ENCODE measurements around the gene PDE1C.
"Not testable (repeated sequence)": the region's sequence is repeated elsewhere in the genome, so short reads cannot be mapped to it uniquely, and the experiment has no call there.

PDE1C gene

DNA sequence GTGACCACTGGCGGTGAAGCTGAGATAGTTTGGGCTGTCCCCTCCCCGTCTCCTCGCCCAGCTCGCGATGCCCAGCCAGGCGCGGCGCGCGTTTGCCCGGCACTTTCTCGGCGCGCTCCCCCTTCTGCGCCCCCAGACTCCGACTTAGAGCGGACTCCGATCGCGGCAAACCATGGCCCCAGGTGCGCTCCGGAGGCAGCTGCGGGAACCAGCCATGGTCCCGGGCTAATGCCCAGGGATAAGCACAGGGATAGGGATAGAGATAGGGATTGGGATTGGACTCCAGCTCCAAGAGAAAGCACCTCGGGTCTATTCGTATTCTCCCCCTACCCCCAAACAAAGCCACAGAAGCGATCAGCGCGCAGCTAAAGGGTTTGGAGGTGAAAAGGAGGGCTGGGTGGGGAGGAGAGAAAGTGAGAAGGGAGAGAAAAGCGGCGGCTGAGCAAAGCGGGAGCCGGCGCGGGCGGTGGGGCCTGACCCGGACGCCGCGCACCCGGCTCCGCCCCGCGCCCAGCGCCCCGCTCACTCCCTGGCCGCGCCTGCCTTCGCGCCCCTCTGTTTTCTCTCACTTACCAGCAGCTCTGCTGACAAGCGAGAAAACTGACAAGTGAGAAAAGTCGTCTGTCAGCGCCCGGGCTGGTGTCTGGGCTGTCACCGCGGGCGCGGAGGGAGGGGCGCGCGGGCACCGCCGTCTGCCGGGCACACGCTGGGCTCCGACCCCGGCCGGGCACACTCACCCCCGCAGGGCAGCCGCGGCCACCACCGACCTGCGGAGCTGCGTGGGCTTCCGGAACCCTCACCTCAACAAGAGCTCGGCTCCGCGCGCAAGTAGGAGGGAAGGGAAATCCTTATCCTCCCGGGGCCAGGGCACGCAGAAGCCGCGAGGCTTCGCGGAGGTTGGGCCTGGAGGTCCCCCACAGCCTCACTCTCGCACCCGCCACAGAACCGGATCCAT, at the start of gene PDE1C:
PDE1C (minus strand) TSS at position 2 of the 955 bp plus-strand sequence.
- no peak for DNase-seq

DNA sequence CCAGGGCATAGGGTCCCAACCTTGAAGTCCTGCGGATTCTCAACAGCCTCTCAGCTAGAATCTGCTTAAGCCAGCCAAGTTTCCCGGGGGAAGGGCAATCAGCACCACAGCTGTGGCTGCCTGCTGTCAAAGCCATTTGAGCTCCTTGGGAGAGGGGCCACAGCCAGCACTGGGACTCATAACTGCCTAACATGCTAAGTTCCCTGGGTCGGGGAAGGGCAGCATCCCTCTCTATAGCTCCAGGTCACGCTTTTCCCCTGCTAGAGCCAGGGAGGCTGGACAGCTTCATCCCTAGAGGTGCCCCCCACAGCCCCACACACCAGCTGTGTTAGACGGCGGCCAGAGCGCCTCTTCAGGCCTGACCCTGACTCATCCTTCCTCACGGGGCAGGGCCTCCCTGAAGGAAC, 49.6 kb upstream of the PDE1C start:
- DNase-seq = no peak

DNA sequence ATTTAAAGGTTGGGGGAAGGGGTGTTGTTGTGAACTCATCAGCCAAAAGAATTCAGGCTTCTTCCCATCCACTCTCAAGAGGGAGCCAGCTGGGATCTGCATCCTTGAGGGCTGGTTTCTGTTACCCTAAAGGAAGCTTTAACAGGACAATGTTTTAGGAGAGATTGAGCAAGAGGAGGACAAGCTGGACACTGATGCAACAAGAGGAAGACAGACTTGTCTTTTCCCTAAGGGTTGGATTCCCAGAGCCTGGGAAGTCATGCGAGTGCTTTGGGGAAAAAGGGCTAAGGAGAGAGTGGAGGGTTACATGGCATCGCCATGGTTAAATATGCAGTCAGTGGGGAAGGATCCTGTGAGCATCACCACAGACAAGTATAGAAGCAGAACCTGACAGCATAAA, 47.6 kb upstream of the PDE1C start:
- DNase-seq = no peak

DNA sequence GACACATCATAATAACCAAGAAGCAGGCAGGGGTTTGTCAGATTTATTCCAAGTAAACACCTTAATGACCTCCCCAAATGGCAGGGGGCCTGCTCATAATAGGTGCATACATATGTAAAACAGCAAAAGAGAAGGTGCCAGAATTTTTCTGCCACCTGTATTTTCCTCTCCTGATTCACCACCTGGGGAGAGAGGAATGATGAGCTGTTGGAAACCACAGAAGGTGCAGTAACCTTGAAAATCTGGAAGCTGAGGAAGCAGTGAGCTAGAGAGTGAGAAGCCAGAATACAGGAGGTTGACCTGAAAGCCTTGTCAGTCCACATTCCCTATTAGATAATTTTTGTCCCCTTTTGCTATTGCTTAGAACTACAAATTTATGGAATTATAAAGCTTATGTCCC, 46.2 kb upstream of the PDE1C start:
- DNase-seq = no peak

DNA sequence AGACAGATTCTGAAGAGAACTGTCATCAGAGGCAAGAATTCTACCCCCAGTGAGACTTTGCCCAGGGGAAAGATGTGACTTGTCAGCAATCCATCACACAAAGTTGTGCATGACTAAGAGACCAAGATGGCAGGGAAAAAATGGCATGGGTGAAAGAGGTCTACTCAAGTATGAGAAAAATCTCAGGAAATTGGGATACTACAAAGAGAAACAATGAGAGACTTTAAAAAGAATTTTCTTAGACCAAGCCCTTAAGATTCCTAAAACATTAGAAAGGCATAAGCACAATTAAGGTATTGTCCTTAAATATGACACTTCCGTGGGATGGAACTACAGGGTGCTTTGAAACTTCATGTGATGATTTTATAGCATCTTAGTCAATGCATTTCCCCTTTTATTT, 45.6 kb upstream of the PDE1C start:
- DNase-seq = no peak

DNA sequence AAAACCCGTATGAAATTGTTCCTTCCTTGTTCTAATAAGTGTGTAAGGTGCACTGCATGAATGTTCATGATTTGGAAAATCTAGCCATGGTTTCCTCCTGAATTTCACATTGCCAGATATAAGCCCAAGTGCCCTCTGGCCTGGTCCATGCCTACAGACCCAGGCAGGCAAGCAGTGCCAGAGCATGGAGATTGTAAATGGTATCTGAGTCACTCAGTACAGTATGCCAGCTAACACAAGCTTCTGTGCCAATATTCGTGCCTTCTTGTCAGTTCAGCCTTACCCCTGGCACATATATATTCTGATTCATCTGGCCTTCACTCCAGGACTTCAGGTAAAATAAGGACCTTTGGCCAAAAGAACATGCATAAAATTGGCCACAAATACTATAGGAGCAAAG, 38.4 kb upstream of the PDE1C start:
- no peak for DNase-seq

DNA sequence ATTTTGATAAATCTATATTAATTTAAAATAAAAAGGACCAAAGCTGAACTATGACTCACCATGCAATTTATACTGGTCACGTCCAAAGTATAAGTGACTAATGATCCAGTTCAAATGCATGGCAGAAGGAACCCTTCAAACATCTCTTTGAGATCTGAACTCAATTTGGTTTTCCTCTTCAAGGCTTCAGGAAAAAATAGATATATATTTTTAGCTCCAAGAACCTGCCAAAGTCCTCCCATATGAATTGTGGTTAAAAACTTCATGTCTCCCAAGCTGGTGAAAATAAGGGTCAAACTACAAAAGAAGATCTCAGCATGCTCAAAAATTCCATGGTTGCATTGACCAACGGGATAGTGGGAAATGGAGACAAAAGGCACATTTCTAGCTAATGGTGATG, 34.6 kb upstream of the PDE1C start:
- DNase-seq = no peak

- DNase-seq = no peak
These were observed 33.2 kb upstream of the PDE1C start for GRCh38 chr7:32103361-32103760.

GRCh38 chr7:32102432-32102873, 32.2 kb upstream of the PDE1C start:
- no peak for DNase-seq

GRCh38 chr7:32100407-32100907, 30.2 kb upstream of the PDE1C start:
- no peak for DNase-seq

GRCh38 chr7:32094516-32094915, 24.3 kb upstream of the PDE1C start:
- DNase-seq = no peak

DNA sequence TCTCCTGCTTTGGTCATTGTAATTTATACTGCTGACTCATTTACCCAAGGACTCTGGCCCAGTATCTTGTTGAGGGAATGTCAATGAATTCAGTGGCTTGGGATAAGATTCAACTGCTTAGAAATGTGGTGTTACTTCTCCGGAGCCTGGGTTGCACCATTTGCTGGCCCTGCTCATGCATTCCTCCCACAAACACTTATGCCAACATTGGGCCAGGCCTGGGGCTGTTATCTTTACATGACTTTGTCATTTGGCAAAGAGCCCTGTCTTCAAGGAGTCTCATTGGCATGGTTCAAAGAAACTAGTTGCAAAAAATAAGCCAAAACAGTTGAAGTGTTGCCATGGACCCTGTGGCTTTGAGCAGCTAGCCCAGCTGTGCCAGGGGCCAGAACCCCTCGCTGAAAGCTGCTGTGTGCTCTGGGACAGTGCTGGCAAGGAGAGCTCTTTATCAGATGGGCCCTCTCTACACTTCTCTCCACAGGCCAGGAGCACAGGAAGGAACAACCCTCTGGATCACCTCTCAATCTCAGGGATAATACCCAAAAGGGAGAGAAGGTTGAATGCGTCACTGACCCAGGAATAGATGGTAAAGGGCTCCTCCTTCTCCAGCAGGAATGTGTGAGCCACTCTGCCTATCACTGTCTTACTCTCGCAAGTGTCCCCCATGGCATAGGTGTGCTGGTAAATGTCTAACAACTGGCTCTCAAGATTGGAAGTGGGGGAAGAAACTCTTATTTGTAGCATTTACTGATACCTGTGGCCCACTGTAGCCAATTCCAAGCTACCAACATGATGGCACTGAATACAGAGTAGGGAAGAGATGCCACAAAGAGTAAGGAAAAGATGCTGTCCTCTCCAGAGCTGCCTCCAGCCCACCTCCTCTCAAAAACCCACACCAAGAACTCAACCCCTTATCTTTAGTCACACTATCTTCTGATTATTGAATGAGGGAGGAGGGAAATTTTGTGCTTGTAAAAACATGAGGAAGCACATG, 23.5 kb upstream of the PDE1C start:
- DNase-seq = no peak

- DNase-seq = no peak
These were observed 22.1 kb upstream of the PDE1C start for GRCh38 chr7:32092346-32092745.

- no peak for DNase-seq
These were observed 21.5 kb upstream of the PDE1C start for GRCh38 chr7:32091608-32092210.

- no peak for DNase-seq
These were observed 19.5 kb upstream of the PDE1C start for GRCh38 chr7:32089678-32090077.

- DNase-seq = no peak
These were observed 19.0 kb upstream of the PDE1C start for GRCh38 chr7:32089256-32089655.

- DNase-seq = no peak
These were observed 18.3 kb upstream of the PDE1C start for GRCh38 chr7:32088451-32088881.

DNA sequence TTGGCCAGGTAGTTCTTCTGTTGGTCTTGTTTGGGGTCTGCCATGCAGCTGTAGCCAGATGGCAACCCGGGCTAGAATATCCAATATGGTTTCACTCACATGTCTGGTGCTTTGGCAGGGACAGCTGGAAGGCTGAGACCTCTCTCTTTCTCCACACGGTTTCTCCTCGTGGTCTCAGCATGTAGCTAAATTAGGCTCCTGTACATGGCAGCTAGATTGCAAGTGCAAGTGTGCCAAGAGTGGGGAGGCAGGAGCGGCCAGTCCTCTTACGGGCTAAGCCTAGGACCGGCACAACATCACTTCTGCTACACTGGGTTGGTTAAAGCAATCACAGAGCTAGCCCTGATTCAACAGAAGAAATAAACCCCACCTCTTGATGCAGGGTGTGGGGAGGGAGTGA, 9.3 kb upstream of the PDE1C start:
- DNase-seq = no peak

- no peak for DNase-seq
These were observed 8.6 kb upstream of the PDE1C start for GRCh38 chr7:32078824-32079223.

- no peak for DNase-seq
These were observed 7.6 kb upstream of the PDE1C start for GRCh38 chr7:32077806-32078205.

DNA sequence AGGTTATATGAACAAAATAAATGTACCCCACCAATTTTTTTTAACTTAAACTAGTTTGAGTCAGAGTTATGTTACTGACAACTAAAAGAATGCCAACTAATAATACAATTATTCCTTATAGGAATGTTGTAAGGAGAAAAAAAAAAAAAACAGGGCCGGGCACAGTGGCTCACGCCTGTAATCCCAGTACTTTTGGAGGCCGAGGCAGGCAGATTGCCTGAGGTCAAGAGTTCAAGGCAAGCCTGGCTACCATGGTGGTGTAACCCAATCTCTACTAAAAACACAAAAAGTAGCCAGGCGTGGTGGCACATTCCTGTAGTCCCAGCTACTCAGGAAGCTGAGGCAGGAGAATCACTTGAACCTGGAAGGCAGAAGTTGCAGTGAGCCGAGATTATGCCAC, 6.6 kb upstream of the PDE1C start:
- not testable (repeated sequence) for DNase-seq

DNA sequence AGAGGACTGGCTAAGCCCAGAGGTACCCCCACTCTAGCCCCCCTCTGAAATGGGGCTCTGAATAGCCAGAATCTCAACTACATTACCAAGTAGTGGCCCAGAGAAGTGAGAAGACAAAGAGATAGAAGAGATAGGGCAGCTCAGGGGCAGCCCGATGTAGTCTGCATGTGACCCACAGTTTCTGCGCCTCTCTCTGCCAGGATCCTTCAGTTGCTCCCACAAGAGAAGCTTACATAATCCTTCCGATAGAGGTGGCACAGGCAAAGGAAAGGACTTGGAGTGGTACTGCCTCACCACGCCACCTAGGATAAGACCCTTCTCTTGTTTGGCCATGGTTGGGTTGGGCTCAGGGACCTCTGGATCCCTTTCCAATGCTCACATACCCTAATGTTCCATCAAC, 5.4 kb upstream of the PDE1C start:
- DNase-seq = no peak

Data from activated naive CD4-positive, alpha-beta T cell treated with Interleukin-2 at 50 U/mL for 16 hours (primary cell).